Astrocyte (in vitro differentiated cells and primary cell): ENCODE measurements around the gene CDC34. TPM values are rescaled to one million over a fixed set of nuclear protein-coding genes. Genes with fewer than 3 reads are reported as not detected.

Experiments
- DNase-seq: peaks from one replicate; pipeline ENCODE4 v3.0.0-alpha.2; 2010; ENCODE audit warnings: low read depth
- FAIRE-seq: peaks from 2 replicates; lab custom pipeline; 2011; peaks lifted over from hg19 to GRCh38; lab: Jason Lieb, UNC
- H2AFZ ChIP-seq: 2 replicates; pipeline ENCODE4 v1.6.0; 2012; ENCODE audit warnings: low read depth, low read length, inconsistent platforms
- H3K27ac ChIP-seq: 2 replicates; pipeline ENCODE4 v1.5.1; 2011; ENCODE audit warnings: low read depth, low read length, inconsistent platforms
- H3K27me3 ChIP-seq: 2 replicates; pipeline ENCODE4 v1.6.0; 2011; ENCODE audit warnings: low read length, inconsistent platforms; ENCODE audit not compliant: insufficient read depth
- H3K36me3 ChIP-seq: 2 replicates; pipeline ENCODE4 v1.5.1; 2011; ENCODE audit warnings: low read length, inconsistent platforms; ENCODE audit not compliant: insufficient read depth
- H3K4me1 ChIP-seq: 2 replicates; pipeline ENCODE4 v1.5.1; 2011; ENCODE audit warnings: low read length, inconsistent platforms; ENCODE audit not compliant: insufficient read depth
- H3K4me2 ChIP-seq: 2 replicates; pipeline ENCODE4 v1.6.0; 2012; ENCODE audit warnings: low read length, inconsistent platforms
- H3K4me3 ChIP-seq: 2 replicates; pipeline ENCODE4 v1.5.1; 2011; ENCODE audit warnings: low read depth, mild to moderate bottlenecking, low read length, inconsistent platforms; ENCODE audit not compliant: insufficient read depth
- H3K79me2 ChIP-seq: 2 replicates; pipeline ENCODE4 v1.6.0; 2012; ENCODE audit warnings: mild to moderate bottlenecking, low read length, inconsistent platforms; ENCODE audit not compliant: insufficient read depth
- H3K9ac ChIP-seq: 2 replicates; pipeline ENCODE4 v1.6.0; 2012; ENCODE audit warnings: mild to moderate bottlenecking, low read length, inconsistent platforms
- H3K9me3 ChIP-seq: 2 replicates; pipeline ENCODE4 v1.5.1; 2012; ENCODE audit warnings: low read depth, mild to moderate bottlenecking, low read length, inconsistent platforms; ENCODE audit not compliant: insufficient read depth
- H4K20me1 ChIP-seq: 2 replicates; pipeline ENCODE4 v1.6.0; 2012; ENCODE audit warnings: low read length, inconsistent platforms; ENCODE audit not compliant: insufficient read depth
- H3K27ac Mint-ChIP-seq: one replicate; pipeline ENCODE4 v1.8.0; 2021; ENCODE audit warnings: mild to moderate bottlenecking, mixed read lengths; ENCODE audit not compliant: unreplicated experiment
- H3K27me3 Mint-ChIP-seq: one replicate; pipeline ENCODE4 v1.8.0; 2021; ENCODE audit warnings: low read depth, mixed read lengths; ENCODE audit not compliant: unreplicated experiment
- H3K36me3 Mint-ChIP-seq: one replicate; pipeline ENCODE4 v1.8.0; 2021; ENCODE audit warnings: low read depth, mixed read lengths; ENCODE audit not compliant: unreplicated experiment
- H3K4me1 Mint-ChIP-seq: one replicate; pipeline ENCODE4 v1.8.0; 2021; ENCODE audit warnings: low read depth, mixed read lengths; ENCODE audit not compliant: unreplicated experiment
- H3K4me3 Mint-ChIP-seq: one replicate; pipeline ENCODE4 v1.8.0; 2021; ENCODE audit warnings: mild to moderate bottlenecking, moderate library complexity, mixed read lengths; ENCODE audit not compliant: unreplicated experiment
- H3K9me3 Mint-ChIP-seq: one replicate; pipeline ENCODE4 v1.8.0; 2021; ENCODE audit warnings: mild to moderate bottlenecking, mixed read lengths; ENCODE audit not compliant: unreplicated experiment
- EZH2 ChIP-seq: IDR thresholded peaks from 2 replicates; pipeline ENCODE4 v1.6.1; 2012; ENCODE audit warnings: mild to moderate bottlenecking, low read length, inconsistent platforms; ENCODE audit not compliant: insufficient read depth
- total RNA-seq: library from RNA; stranded (reverse); gene quantifications from 2 replicates; pipeline ENCODE4 v1.2.1, GENCODE V29; 2021
- TF ChIP-seq, protein P1 (sequence below): IDR thresholded peaks from 2 replicates; pipeline ENCODE4 v1.5.1; 2011; ENCODE audit warnings: low read depth, mild to moderate bottlenecking, inconsistent platforms, low read length, moderate library complexity; ENCODE audit not compliant: insufficient read depth

Gene CDC34
- total RNA-seq, 1 donor from 2014 or later = 190 TPM

- Histone ChIP-seq H4K20me1 (no peaks in the 10 kb centered on the region), H3K27me3 (no peaks in the 10 kb centered on the region), H3K9me3 (no peaks in the 10 kb centered on the region), H2AFZ (peak overlapping the region; percentile 71), H3K4me2 (peak overlapping the region; percentile 95), H3K27ac (no peak overlapping the region), H3K4me3 (peak overlapping the region; percentile 79), H3K36me3 (no peaks in the 10 kb centered on the region), H3K4me1 (peaks cover 15% of the 10 kb centered on the region), H3K79me2 (no peaks in the 10 kb centered on the region), H3K9ac (peak overlapping the region; percentile 93)
- H3K27me3 Mint-ChIP-seq = no peaks in the 10 kb centered on the region
- no peak for FAIRE-seq
- peak; percentile 18 for DNase-seq
- TF ChIP-seq, protein P1, sequence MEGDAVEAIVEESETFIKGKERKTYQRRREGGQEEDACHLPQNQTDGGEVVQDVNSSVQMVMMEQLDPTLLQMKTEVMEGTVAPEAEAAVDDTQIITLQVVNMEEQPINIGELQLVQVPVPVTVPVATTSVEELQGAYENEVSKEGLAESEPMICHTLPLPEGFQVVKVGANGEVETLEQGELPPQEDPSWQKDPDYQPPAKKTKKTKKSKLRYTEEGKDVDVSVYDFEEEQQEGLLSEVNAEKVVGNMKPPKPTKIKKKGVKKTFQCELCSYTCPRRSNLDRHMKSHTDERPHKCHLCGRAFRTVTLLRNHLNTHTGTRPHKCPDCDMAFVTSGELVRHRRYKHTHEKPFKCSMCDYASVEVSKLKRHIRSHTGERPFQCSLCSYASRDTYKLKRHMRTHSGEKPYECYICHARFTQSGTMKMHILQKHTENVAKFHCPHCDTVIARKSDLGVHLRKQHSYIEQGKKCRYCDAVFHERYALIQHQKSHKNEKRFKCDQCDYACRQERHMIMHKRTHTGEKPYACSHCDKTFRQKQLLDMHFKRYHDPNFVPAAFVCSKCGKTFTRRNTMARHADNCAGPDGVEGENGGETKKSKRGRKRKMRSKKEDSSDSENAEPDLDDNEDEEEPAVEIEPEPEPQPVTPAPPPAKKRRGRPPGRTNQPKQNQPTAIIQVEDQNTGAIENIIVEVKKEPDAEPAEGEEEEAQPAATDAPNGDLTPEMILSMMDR = no peak
- TF ChIP-seq EZH2 = no peak
- H3K4me1 Mint-ChIP-seq = peaks cover 7% of the 10 kb centered on the region
- H3K9me3 Mint-ChIP-seq = no peaks in the 10 kb centered on the region
- H3K36me3 Mint-ChIP-seq = peaks cover 2% of the 10 kb centered on the region
- peak overlapping the region; percentile 34 for H3K27ac Mint-ChIP-seq
- H3K4me3 Mint-ChIP-seq = peak overlapping the region; percentile 82
These were observed 42.0 kb upstream of the CDC34 start for GRCh38 chr19:489418-490196.

GRCh38 chr19:491146-491741 lies 40.3 kb upstream of the CDC34 start:
- Mint-ChIP-seq H3K4me3 (no peak overlapping the region), H3K27me3 (peaks cover 8% of the 10 kb centered on the region), H3K27ac (no peak overlapping the region), H3K9me3 (no peaks in the 10 kb centered on the region), H3K4me1 (peaks cover 3% of the 10 kb centered on the region), H3K36me3 (peaks cover 2% of the 10 kb centered on the region)
- no peak for TF ChIP-seq EZH2
- TF ChIP-seq, protein P1 = no peak
- no peak overlapping the region for H3K27ac ChIP-seq
- no peaks in the 10 kb centered on the region for H3K27me3 ChIP-seq
- no peak overlapping the region for H3K4me3 ChIP-seq
- H3K36me3 ChIP-seq = no peaks in the 10 kb centered on the region
- H3K4me1 ChIP-seq = peaks cover 6% of the 10 kb centered on the region
- H3K9me3 ChIP-seq = no peaks in the 10 kb centered on the region
- no peak overlapping the region for H2AFZ ChIP-seq
- FAIRE-seq (no peak), DNase-seq (no peak)
- H3K9ac ChIP-seq = no peak overlapping the region
- no peaks in the 10 kb centered on the region for H4K20me1 ChIP-seq
- no peak overlapping the region for H3K4me2 ChIP-seq
- H3K79me2 ChIP-seq = no peaks in the 10 kb centered on the region
